Stimulated activated CD8-positive, alpha-beta memory T cell treated with anti-CD3 and anti-CD28 coated beads, Interleukin-2, amount 100 ng/mL, for 48 hours (primary cell): Measurements from ENCODE around the gene ZZZ3.
"Not testable (repeated sequence)": the region's sequence is repeated elsewhere in the genome, so short reads cannot be mapped to it uniquely, and the experiment has no call there.

ENCODE experiments used
- DNase-seq, 2 donors: peaks; one replicate each; pipeline ENCODE4 v3.0.0-alpha.2; 2020; ENCODE audit warnings: low read depth in 2 of 2

The ZZZ3 gene

GRCh38 chr1:77670330-77670729 is 12.1 kb downstream of the ZZZ3 start:
- DNase-seq, result no peak

- no peak for DNase-seq
These were observed 13.5 kb downstream of the ZZZ3 start for GRCh38 chr1:77668924-77669449.

- no peak for DNase-seq
These were observed 17.4 kb downstream of the ZZZ3 start for GRCh38 chr1:77664939-77665516.

GRCh38 chr1:77661696-77662095 is 20.8 kb downstream of the ZZZ3 start:
- no peak for DNase-seq

GRCh38 chr1:77659879-77660593 is 22.4 kb downstream of the ZZZ3 start:
- no peak for DNase-seq

- DNase-seq, result no peak
These were observed 24.2 kb downstream of the ZZZ3 start for GRCh38 chr1:77658271-77658670.

GRCh38 chr1:77655431-77655974 is 27.0 kb downstream of the ZZZ3 start:
- DNase-seq, result no peak

GRCh38 chr1:77652970-77653516 is 29.4 kb downstream of the ZZZ3 start:
- DNase-seq, result no peak

- DNase-seq, result no peak
These were observed 30.2 kb downstream of the ZZZ3 start for GRCh38 chr1:77652268-77652667.

- no peak for DNase-seq
These were observed 33.3 kb downstream of the ZZZ3 start for GRCh38 chr1:77649127-77649526.

- DNase-seq, result not testable (repeated sequence)
These were observed 36.2 kb downstream of the ZZZ3 start for GRCh38 chr1:77646224-77646623.

- DNase-seq, result no peak
These were observed 39.0 kb downstream of the ZZZ3 start for GRCh38 chr1:77643456-77643855.

GRCh38 chr1:77642941-77643340 is 39.5 kb downstream of the ZZZ3 start:
- DNase-seq, result no peak

GRCh38 chr1:77642196-77642595 is 40.3 kb downstream of the ZZZ3 start:
- DNase-seq, result no peak

GRCh38 chr1:77639557-77640069 is 42.8 kb downstream of the ZZZ3 start:
- no peak for DNase-seq

GRCh38 chr1:77639056-77639455 is 43.4 kb downstream of the ZZZ3 start:
- no peak for DNase-seq

- DNase-seq, result no peak
These were observed 45.6 kb downstream of the ZZZ3 start for GRCh38 chr1:77636864-77637263.
